SJSA1 (cell line): ENCODE measurements around the gene MYADML2. TPM values are rescaled to one million over a fixed set of nuclear protein-coding genes. Genes with fewer than 3 reads are reported as not detected.
"Not testable (repeated sequence)": the region's sequence is repeated elsewhere in the genome, so short reads cannot be mapped to it uniquely, and the experiment has no call there.

Experiments used
- DNase-seq, 2 experiments: peaks; one replicate each; pipeline ENCODE4 v3.0.0-alpha.2; 2015 to 2020; ENCODE audit warnings: low spot score in 2 of 2, low read depth in 1 of 2
- H3K27ac ChIP-seq: fragments of 250-450 bp; sonication (Bioruptor Pico); 2 replicates; pipeline ENCODE4 v1.5.1; 2020; ENCODE audit warnings: mild to moderate bottlenecking, moderate library complexity
- H3K27me3 ChIP-seq: fragments of 250-450 bp; sonication (Bioruptor Pico); replicated peaks from 2 replicates; pipeline ENCODE4 v1.5.1; 2020; ENCODE audit warnings: mild to moderate bottlenecking, moderate library complexity
- H3K36me3 ChIP-seq: fragments of 250-450 bp; sonication (Bioruptor Pico); 2 replicates; pipeline ENCODE4 v1.5.1; 2020; ENCODE audit warnings: mild to moderate bottlenecking
- H3K4me1 ChIP-seq: fragments of 250-450 bp; sonication (Bioruptor Pico); replicated peaks from 2 replicates; pipeline ENCODE4 v1.6.1; 2021; ENCODE audit warnings: mild to moderate bottlenecking
- H3K4me3 ChIP-seq: fragments of 250-450 bp; sonication (Bioruptor Pico); 2 replicates; pipeline ENCODE4 v1.5.1; 2020; ENCODE audit warnings: mild to moderate bottlenecking
- H3K9me3 ChIP-seq: fragments of 250-450 bp; sonication (Bioruptor Pico); replicated peaks from 2 replicates; pipeline ENCODE4 v1.5.1; 2020; ENCODE audit warnings: mild to moderate bottlenecking
- total RNA-seq: library from RNA; depleted of rRNA; stranded (reverse); fragments of >200 nt; shearing (Covaris generic); gene quantifications from 2 replicates; pipeline ENCODE4 v1.2.3, GENCODE V29; 2014

Gene MYADML2
- total RNA-seq, 1 experiment from 2014 or later: not detected

- Histone ChIP-seq H3K4me3 (no peak overlapping the region), H3K27me3 (peaks cover 69% of the 10 kb centered on the region), H3K4me1 (peaks cover 31% of the 10 kb centered on the region), H3K36me3 (0 out of 2 replicates have a peak, but pooled peaks cover 3% of the 10 kb centered on the region), H3K9me3 (peaks cover 14% of the 10 kb centered on the region), H3K27ac (no peak overlapping the region)
- no peak for DNase-seq
Observed at GRCh38 chr17:81958633-81959342, 11.8 kb upstream of the MYADML2 start.

- H3K27ac ChIP-seq: no peak overlapping the region
- peaks cover 14% of the 10 kb centered on the region for H3K9me3 ChIP-seq
- peaks cover 63% of the 10 kb centered on the region for H3K27me3 ChIP-seq
- no peak for DNase-seq
- no peak overlapping the region for H3K4me3 ChIP-seq
- H3K4me1 ChIP-seq: peaks cover 31% of the 10 kb centered on the region
- 0 out of 2 replicates have a peak, but pooled peaks cover 3% of the 10 kb centered on the region for H3K36me3 ChIP-seq
Observed at GRCh38 chr17:81957691-81958432, 10.8 kb upstream of the MYADML2 start.

GRCh38 chr17:81956607-81957589, 9.9 kb upstream of the MYADML2 start:
- Histone ChIP-seq H3K27ac (no peak overlapping the region), H3K4me3 (no peak overlapping the region), H3K4me1 (peaks cover 29% of the 10 kb centered on the region), H3K9me3 (peaks cover 14% of the 10 kb centered on the region), H3K36me3 (0 out of 2 replicates have a peak, but pooled peaks cover 3% of the 10 kb centered on the region), H3K27me3 (peaks cover 54% of the 10 kb centered on the region)
- no peak for DNase-seq

GRCh38 chr17:81955756-81956544, 8.9 kb upstream of the MYADML2 start:
- DNase-seq: no peak
- no peak overlapping the region for H3K27ac ChIP-seq

GRCh38 chr17:81955058-81955681, 8.1 kb upstream of the MYADML2 start:
- peaks cover 9% of the 10 kb centered on the region for H3K9me3 ChIP-seq
- H3K27me3 ChIP-seq: peaks cover 45% of the 10 kb centered on the region
- H3K27ac ChIP-seq: no peak overlapping the region
- DNase-seq: no peak
- no peaks in the 10 kb centered on the region for H3K36me3 ChIP-seq
- H3K4me3 ChIP-seq: no peak overlapping the region
- H3K4me1 ChIP-seq: peaks cover 13% of the 10 kb centered on the region

More at GRCh38 chr17:81955756-81956544, 8.9 kb upstream of the MYADML2 start:
- no peak overlapping the region for H3K4me3 ChIP-seq
- peaks cover 14% of the 10 kb centered on the region for H3K9me3 ChIP-seq
- peaks cover 20% of the 10 kb centered on the region for H3K4me1 ChIP-seq
- H3K27me3 ChIP-seq: peaks cover 49% of the 10 kb centered on the region
- 0 out of 2 replicates have a peak, but pooled peaks cover 3% of the 10 kb centered on the region for H3K36me3 ChIP-seq

- Histone ChIP-seq H3K36me3 (no peaks in the 10 kb centered on the region), H3K4me1 (peaks cover 5% of the 10 kb centered on the region), H3K27me3 (peaks cover 38% of the 10 kb centered on the region), H3K4me3 (no peak overlapping the region), H3K9me3 (peaks cover 2% of the 10 kb centered on the region; the same call in 1 of the 2 replicates), H3K27ac (no peak overlapping the region)
- DNase-seq: no peak
Observed at GRCh38 chr17:81954131-81955057, 7.4 kb upstream of the MYADML2 start.

- H3K4me1 ChIP-seq, H3K9me3 ChIP-seq, H3K4me3 ChIP-seq, H3K36me3 ChIP-seq, DNase-seq, H3K27ac ChIP-seq: not testable (repeated sequence)
- peaks cover 28% of the 10 kb centered on the region for H3K27me3 ChIP-seq
Observed at GRCh38 chr17:81953443-81953842, 6.4 kb upstream of the MYADML2 start.

- Histone ChIP-seq H3K27me3 (peaks cover 22% of the 10 kb centered on the region), H3K36me3 (no peaks in the 10 kb centered on the region), H3K4me3 (no peak overlapping the region), H3K9me3 (no peaks in the 10 kb centered on the region), H3K27ac (no peak overlapping the region), H3K4me1 (no peaks in the 10 kb centered on the region)
- DNase-seq: no peak
Observed at GRCh38 chr17:81952792-81953228, 5.8 kb upstream of the MYADML2 start.

GRCh38 chr17:81951785-81952684, 5.0 kb upstream of the MYADML2 start:
- DNase-seq: no peak
- Histone ChIP-seq H3K27ac (no peak overlapping the region), H3K4me1 (no peaks in the 10 kb centered on the region), H3K36me3 (no peaks in the 10 kb centered on the region), H3K27me3 (peaks cover 16% of the 10 kb centered on the region), H3K9me3 (no peaks in the 10 kb centered on the region), H3K4me3 (no peak overlapping the region)

- H3K27me3 ChIP-seq: peaks cover 20% of the 10 kb centered on the region; the same call in 1 of the 2 replicates
- no peak for DNase-seq
- no peaks in the 10 kb centered on the region for H3K9me3 ChIP-seq
- no peaks in the 10 kb centered on the region for H3K36me3 ChIP-seq
- no peaks in the 10 kb centered on the region for H3K4me1 ChIP-seq
- no peak overlapping the region for H3K27ac ChIP-seq
- H3K4me3 ChIP-seq: no peak overlapping the region
Observed at GRCh38 chr17:81950501-81950900, 3.5 kb upstream of the MYADML2 start.
